OCI-M1 (cell line): ENCODE measurements around the gene EYA2.

ENCODE experiments used
- DNase-seq: peaks from one replicate; lab custom pipeline; 2025; lab: John Stamatoyannopoulos, UW

The EYA2 gene

GRCh38 chr20:47066484-47067270 lies 172.0 kb downstream of the EYA2 start:
- DNase-seq, result no peak

GRCh38 chr20:47067776-47068175 lies 173.1 kb downstream of the EYA2 start:
- peak; percentile 15 for DNase-seq

- no peak for DNase-seq
These were observed 175.5 kb downstream of the EYA2 start for GRCh38 chr20:47070176-47070575.

- DNase-seq, result no peak
These were observed 177.1 kb downstream of the EYA2 start for GRCh38 chr20:47071646-47072185.

GRCh38 chr20:47073766-47074475 lies 179.3 kb downstream of the EYA2 start:
- DNase-seq, result no peak

GRCh38 chr20:47075263-47075662 lies 180.6 kb downstream of the EYA2 start:
- DNase-seq, result no peak

- no peak for DNase-seq
These were observed 184.4 kb downstream of the EYA2 start for GRCh38 chr20:47079047-47079446.

GRCh38 chr20:47080365-47080764 lies 185.7 kb downstream of the EYA2 start:
- no peak for DNase-seq

GRCh38 chr20:47086316-47086715 lies 191.7 kb downstream of the EYA2 start:
- no peak for DNase-seq

- no peak for DNase-seq
These were observed 193.7 kb downstream of the EYA2 start for GRCh38 chr20:47088335-47088734.

GRCh38 chr20:47089151-47089550 lies 194.5 kb downstream of the EYA2 start:
- no peak for DNase-seq

GRCh38 chr20:47090835-47091234 lies 196.2 kb downstream of the EYA2 start:
- DNase-seq, result no peak

- DNase-seq, result no peak
These were observed 198.8 kb downstream of the EYA2 start for GRCh38 chr20:47093320-47093966.

- DNase-seq, result no peak
These were observed 201.0 kb downstream of the EYA2 start for GRCh38 chr20:47095690-47096089.

- DNase-seq, result no peak
These were observed 203.3 kb downstream of the EYA2 start for GRCh38 chr20:47097691-47098622.

- no peak for DNase-seq
These were observed 204.4 kb downstream of the EYA2 start for GRCh38 chr20:47099093-47099492.

- no peak for DNase-seq
These were observed 205.3 kb downstream of the EYA2 start for GRCh38 chr20:47099825-47100441.

GRCh38 chr20:47102629-47103028 lies 208.0 kb downstream of the EYA2 start:
- no peak for DNase-seq

- DNase-seq, result no peak
These were observed 212.1 kb downstream of the EYA2 start for GRCh38 chr20:47106786-47107185.

GRCh38 chr20:47108994-47109393 lies 214.4 kb downstream of the EYA2 start:
- DNase-seq, result no peak

- DNase-seq, result no peak
These were observed 216.2 kb downstream of the EYA2 start for GRCh38 chr20:47110819-47111218.
